GM12874 (cell line): ENCODE results near the gene BANP.

Experiments used
- CTCF ChIP-seq: IDR thresholded peaks from 2 replicates; pipeline ENCODE4 v1.5.1; 2011; ENCODE audit warnings: low read depth, mild to moderate bottlenecking, control low read depth, low read length, moderate library complexity; ENCODE audit not compliant: insufficient read depth

BANP gene

GRCh38 chr16:88083582-88083981 lies 132.3 kb downstream of the BANP start:
- no peak for TF ChIP-seq CTCF

GRCh38 chr16:88084881-88085280 lies 133.6 kb downstream of the BANP start:
- TF ChIP-seq CTCF = no peak

GRCh38 chr16:88086571-88087516 lies 135.6 kb downstream of the BANP start:
- TF ChIP-seq CTCF = no peak

- no peak for TF ChIP-seq CTCF
Measured at GRCh38 chr16:88087517-88087877, 136.3 kb downstream of the BANP start.

- TF ChIP-seq CTCF = no peak
Measured at GRCh38 chr16:88088161-88088581, 136.9 kb downstream of the BANP start.

GRCh38 chr16:88099563-88099890 lies 148.3 kb downstream of the BANP start:
- TF ChIP-seq CTCF = no peak

- no peak for TF ChIP-seq CTCF
Measured at GRCh38 chr16:88102597-88102996, 151.4 kb downstream of the BANP start.
